ENCODE data around the gene SLC1A1.

SLC1A1 gene

DNA sequence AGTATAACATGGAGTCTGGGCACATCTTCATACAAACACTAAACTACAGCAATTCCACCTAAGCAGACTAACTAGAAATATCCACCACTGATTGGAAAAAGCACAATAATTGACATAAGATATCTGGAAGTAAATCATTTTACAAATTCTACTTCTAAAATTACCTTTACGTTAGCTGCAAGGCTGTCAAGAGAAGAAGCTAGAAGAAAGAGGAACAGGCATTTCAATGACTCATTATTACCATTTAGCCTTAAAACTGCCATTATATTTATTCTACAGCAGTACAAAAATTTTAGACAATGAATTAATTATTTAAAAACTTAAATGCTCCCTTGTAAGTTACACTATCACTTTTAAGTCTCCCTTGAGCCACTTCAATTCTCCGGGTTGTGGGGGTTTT lies 128.4 kb downstream of the SLC1A1 start:
- DNase-seq (ENCODE audit: low spot score): no peak

DNA sequence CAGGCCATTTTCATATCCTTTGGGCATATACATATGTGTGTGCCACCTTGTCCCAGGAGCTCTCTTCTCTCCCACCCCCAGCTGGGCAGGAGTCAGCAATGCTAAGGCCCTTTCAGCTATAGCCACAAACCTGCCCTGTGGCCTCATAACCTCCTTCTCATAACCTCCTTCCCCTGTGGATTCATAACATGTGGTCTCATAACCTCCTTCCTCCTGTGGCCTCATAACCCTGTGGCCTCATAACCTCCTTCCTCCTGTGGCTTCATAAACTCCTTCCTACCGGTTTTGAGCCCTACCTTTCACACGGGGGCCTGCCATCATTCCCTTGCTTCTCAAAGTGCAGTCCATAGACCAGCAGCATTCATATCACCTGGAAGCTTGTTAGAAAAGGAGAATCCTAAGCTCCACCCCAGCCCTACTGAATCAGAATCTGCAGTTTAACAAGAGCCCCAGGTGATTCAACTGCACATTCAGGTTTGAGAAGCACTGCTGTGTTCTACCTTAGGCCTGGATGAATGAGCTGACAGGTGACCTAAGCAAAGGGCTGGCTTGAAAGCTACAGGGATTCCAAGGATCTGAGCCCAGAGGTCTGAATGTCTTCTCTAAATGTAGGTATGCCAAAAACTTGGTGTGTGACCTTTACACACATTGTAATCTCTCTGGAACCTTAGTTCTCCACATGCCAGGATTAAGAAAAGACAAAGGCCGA lies 129.9 kb downstream of the SLC1A1 start:
- DNase-seq (ENCODE audit: low spot score): no peak

DNA sequence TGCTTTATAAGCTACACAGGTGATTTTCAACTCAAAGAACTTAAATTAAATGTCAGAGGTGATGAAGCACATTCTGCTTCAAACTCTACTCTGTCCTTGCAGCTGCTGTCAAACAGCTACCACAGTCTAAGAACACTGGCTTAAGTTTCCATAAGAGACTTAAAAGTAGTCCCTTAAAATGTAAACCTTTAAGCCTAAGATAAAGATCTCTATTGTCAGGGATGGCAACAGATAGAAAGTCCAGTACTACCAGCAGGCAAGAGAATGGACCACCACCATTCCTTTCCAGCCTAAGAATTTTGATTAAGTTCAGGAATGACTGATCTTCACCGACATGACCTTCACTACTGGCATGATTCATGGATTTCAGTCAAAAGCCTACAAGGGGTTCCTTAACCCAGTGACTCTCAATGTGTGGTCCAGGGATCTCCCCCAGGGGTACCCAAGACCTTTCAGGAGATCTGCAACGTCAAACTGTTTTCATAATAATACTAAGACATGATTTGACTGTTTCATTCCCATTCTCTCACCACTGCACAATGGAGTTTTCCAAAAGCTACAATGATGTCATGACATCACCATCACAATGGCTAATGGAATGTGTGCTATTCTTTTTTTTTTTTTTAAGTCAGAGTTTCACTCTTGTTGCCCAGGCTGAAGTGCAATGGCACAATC lies 130.8 kb downstream of the SLC1A1 start:
- peak; percentile 41 for DNase-seq (ENCODE audit: low spot score)

DNA sequence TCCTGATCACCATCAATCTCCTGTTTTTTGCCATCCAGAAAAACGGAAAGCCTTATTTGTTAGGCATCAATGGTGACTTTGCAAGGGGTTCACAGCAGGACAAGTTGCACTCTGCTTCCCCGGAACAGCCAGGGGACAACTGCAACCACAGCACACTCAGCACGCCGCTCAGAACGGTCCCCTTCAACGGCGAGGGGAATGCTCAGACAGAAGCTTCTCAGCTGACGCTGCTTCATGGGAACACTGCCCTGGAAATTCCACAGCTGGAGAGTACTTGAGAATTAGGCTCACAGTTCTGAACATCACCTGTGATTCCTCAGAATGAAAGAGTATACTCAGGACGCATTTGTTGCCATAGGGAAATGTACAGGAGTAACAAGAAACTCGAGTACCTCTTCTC lies 131.7 kb downstream of the SLC1A1 start:
- DNase-seq (ENCODE audit: low spot score): no peak

DNA sequence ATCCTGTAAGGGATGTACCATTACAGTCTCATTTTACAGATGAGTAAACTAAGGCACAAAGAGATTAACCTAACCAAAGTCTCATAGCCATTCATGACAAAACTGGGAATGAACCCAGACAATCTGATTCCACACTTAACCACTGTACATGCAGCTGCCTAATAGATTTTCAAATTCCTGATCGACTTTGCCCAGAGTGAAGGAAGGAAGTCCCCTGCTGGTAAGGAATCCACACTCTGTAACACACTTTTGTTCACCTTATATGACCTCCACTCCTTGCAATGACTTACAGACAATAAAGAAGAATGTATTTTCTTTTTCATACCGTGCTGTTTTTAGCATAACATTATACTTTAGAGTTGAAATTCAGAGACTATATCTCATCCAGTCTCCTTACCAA lies 140.6 kb downstream of the SLC1A1 start:
- no peak for DNase-seq (ENCODE audit: low spot score)

Data from AG08395 (cell line).